Neuronal stem cell (in vitro differentiated cells): ENCODE data around the gene PPM1N.

Experiments used
- DNase-seq: peaks from one replicate; pipeline ENCODE4 v3.0.0-alpha.2; 2013; ENCODE audit warnings: low spot score
- H2AFZ ChIP-seq: one replicate; pipeline ENCODE4 v1.6.1; 2013; ENCODE audit warnings: mild to moderate bottlenecking, low read length, inconsistent platforms
- H2AK5ac ChIP-seq: 2 replicates; pipeline ENCODE4 v1.6.1; 2013; ENCODE audit warnings: low read depth, mild to moderate bottlenecking, inconsistent platforms, low read length, moderate library complexity, mixed read lengths
- H2BK120ac ChIP-seq: 2 replicates; pipeline ENCODE4 v1.6.1; 2013; ENCODE audit warnings: low read depth, mild to moderate bottlenecking, inconsistent platforms, low read length, moderate library complexity, mixed read lengths
- H2BK12ac ChIP-seq: one replicate; pipeline ENCODE4 v1.6.1; 2013; ENCODE audit warnings: low read length, inconsistent platforms
- H2BK15ac ChIP-seq: 2 replicates; pipeline ENCODE4 v1.6.1; 2013; ENCODE audit warnings: mild to moderate bottlenecking, low read length, inconsistent platforms, mixed read lengths
- H2BK5ac ChIP-seq: one replicate; pipeline ENCODE4 v1.6.1; 2013; ENCODE audit warnings: inconsistent platforms, mild to moderate bottlenecking, low read length, moderate library complexity
- H3K14ac ChIP-seq: one replicate; pipeline ENCODE4 v1.6.1; 2013; ENCODE audit warnings: low read length, inconsistent platforms
- H3K18ac ChIP-seq: 2 replicates; pipeline ENCODE4 v1.6.1; 2013; ENCODE audit warnings: low read length, inconsistent platforms
- H3K23ac ChIP-seq: 2 replicates; pipeline ENCODE4 v1.6.1; 2013; ENCODE audit warnings: low read depth, mild to moderate bottlenecking, mixed read lengths, low read length, inconsistent platforms; ENCODE audit not compliant: poor library complexity
- H3K27ac ChIP-seq: replicated peaks from 3 replicates; pipeline ENCODE4 v1.5.1; 2013; ENCODE audit warnings: low read length, inconsistent platforms
- H3K27me3 ChIP-seq, 3 experiments: 2 replicates each; pipeline ENCODE4 v1.6.1; 2013; ENCODE audit warnings: low read length in 3 of 3, mild to moderate bottlenecking in 2 of 3, inconsistent platforms in 1 of 3, low read depth in 1 of 3, mixed read lengths in 1 of 3, moderate library complexity in 1 of 3; ENCODE audit not compliant: control insufficient read depth in 3 of 3, insufficient read depth in 3 of 3
- H3K36me3 ChIP-seq, 2 donors: replicated peaks in 1 of 2; 2 replicates each; pipeline ENCODE4 v1.6.1; 2013; ENCODE audit warnings: low read length in 2 of 2; ENCODE audit not compliant: control insufficient read depth in 2 of 2, insufficient read depth in 2 of 2
- H3K4ac ChIP-seq: 2 replicates; pipeline ENCODE4 v1.6.1; 2013; ENCODE audit warnings: inconsistent platforms, mild to moderate bottlenecking, low read length, moderate library complexity
- H3K4me1 ChIP-seq, 2 donors: 1 replicate in 1 of 2; 2 replicates in 1 of 2; pipeline ENCODE4 v1.6.1; 2013; ENCODE audit warnings: low read length in 2 of 2, low read depth in 1 of 2; ENCODE audit not compliant: control insufficient read depth in 2 of 2, insufficient read depth in 1 of 2
- H3K4me2 ChIP-seq: one replicate; pipeline ENCODE4 v1.6.1; 2013; ENCODE audit warnings: mild to moderate bottlenecking, low read length, inconsistent platforms; ENCODE audit not compliant: insufficient read depth, poor library complexity, severe bottlenecking
- H3K4me3 ChIP-seq, 2 donors: 2 replicates each; pipeline ENCODE4 v1.5.1; 2013; ENCODE audit warnings: low read length in 2 of 2, mild to moderate bottlenecking in 2 of 2, inconsistent platforms in 1 of 2, moderate library complexity in 1 of 2
- H3K79me1 ChIP-seq: one replicate; pipeline ENCODE4 v1.6.1; 2013; ENCODE audit warnings: low read depth, mild to moderate bottlenecking, inconsistent platforms, low read length, moderate library complexity
- H3K9ac ChIP-seq: one replicate; pipeline ENCODE4 v1.6.1; 2013; ENCODE audit warnings: mild to moderate bottlenecking, low read depth, low read length, inconsistent platforms; ENCODE audit not compliant: poor library complexity
- H3K9me3 ChIP-seq, 2 donors: replicated peaks in 1 of 2; 2 replicates each; pipeline versions ENCODE3 to v1.6.1; 2013; ENCODE audit warnings: low read length in 2 of 2, mild to moderate bottlenecking in 2 of 2, inconsistent platforms in 1 of 2, low read depth in 1 of 2, mixed read lengths in 1 of 2, moderate library complexity in 1 of 2; ENCODE audit not compliant: control insufficient read depth in 2 of 2, insufficient read depth in 1 of 2
- H4K8ac ChIP-seq: one replicate; pipeline ENCODE4 v1.6.1; 2013; ENCODE audit warnings: low read depth, mild to moderate bottlenecking, inconsistent platforms, low read length, moderate library complexity
- H4K91ac ChIP-seq: one replicate; pipeline ENCODE4 v1.6.1; 2013; ENCODE audit warnings: low read length, low read depth, mild to moderate bottlenecking, inconsistent platforms; ENCODE audit not compliant: poor library complexity
- WGBS, 2 donors: extraction: QIAGEN DNeasy Blood & Tissue Kit; methylation state at CpG; one replicate each; pipeline ENCODE4 v1.1.7; 2013; ENCODE audit warnings: missing lambda C conversion rate in 2 of 2, mixed read lengths in 1 of 2; ENCODE audit not compliant: insufficient read length in 2 of 2, insufficient replicate concordance in 1 of 2; ENCODE audit errors: extremely low coverage in 2 of 2; 5-methylcytosine and 5-hydroxymethylcytosine counted together

The PPM1N gene

DNA sequence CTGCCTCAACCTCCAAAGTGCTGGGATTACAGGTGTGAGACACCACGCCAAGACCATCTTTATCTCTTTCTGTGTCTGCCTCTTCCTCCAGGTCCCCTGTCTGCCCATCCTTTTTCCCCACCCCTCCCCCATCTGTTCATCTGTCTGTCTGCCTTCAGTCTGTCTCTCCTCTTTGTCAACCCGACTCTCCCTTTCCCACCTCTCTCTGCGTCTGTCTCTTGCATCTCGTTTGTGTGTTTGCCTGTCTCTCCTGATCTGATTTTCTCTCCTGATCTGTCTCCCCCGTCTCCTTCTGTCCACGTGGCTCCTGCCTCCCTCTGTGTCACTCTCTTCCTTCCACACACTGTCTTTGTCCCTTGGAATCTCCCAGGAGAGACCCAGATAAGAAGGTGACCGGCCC, 19.0 kb downstream of the PPM1N start:
- Histone ChIP-seq H3K9ac (no peak overlapping the region), H2AK5ac (no peak overlapping the region), H2BK12ac (no peak overlapping the region), H3K27me3 (no peaks in the 10 kb centered on the region), H3K18ac (no peak overlapping the region), H4K91ac (no peak overlapping the region), H3K4me1 (peaks cover 0 to 1% of the 10 kb centered on the region in 2 donors), H3K14ac (no peak overlapping the region), H2BK5ac (no peak overlapping the region), H3K27ac (no peak overlapping the region), H3K4ac (no peak overlapping the region), H3K23ac (no peak overlapping the region), H3K4me3 (no peak overlapping the region), H2BK120ac (no peak overlapping the region), H3K4me2 (no peak overlapping the region), H4K8ac (no peak overlapping the region), H2BK15ac (no peak overlapping the region), H3K9me3 (no peaks in the 10 kb centered on the region), H3K79me1 (peaks cover 8% of the 10 kb centered on the region), H3K36me3 (peaks cover 18 to 22% of the 10 kb centered on the region in 2 donors), H2AFZ (no peak overlapping the region)
- no CpG with 5 or more reads among the region's 7 CpGs for WGBS, 2 donors
- no peak for DNase-seq

DNA sequence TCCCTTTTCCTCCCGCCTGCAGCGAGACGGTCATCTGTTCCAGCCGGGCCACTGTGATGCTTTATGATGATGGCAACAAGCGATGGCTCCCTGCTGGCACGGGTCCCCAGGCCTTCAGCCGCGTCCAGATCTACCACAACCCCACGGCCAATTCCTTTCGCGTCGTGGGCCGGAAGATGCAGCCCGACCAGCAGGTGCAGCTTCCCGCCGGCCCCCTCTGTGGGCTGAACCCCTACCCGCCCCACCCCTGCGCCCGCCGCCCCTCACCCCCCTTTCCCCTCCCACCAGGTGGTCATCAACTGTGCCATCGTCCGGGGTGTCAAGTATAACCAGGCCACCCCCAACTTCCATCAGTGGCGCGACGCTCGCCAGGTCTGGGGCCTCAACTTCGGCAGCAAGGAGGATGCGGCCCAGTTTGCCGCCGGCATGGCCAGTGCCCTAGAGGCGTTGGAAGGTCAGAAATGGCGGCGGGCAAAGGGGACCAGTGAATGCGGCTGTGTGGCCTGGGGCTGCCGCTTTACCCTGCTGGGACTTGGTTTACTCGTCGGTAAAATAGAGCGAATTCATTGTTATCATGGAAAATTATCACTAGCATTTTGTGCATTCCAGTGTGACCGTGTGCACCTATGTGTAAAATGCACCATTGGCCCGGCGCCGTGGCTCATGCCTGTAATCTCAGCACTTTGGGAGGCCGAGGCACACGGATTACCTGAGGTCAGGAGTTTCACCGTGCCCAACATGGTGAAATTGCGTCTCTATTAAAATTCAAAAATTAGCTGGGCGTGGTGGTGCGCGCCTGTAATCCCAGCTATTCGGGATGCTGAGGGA, 19.6 kb downstream of the PPM1N start:
- Histone ChIP-seq H3K27ac (no peak overlapping the region), H3K9me3 (no peaks in the 10 kb centered on the region), H3K4ac (no peak overlapping the region)

DNA sequence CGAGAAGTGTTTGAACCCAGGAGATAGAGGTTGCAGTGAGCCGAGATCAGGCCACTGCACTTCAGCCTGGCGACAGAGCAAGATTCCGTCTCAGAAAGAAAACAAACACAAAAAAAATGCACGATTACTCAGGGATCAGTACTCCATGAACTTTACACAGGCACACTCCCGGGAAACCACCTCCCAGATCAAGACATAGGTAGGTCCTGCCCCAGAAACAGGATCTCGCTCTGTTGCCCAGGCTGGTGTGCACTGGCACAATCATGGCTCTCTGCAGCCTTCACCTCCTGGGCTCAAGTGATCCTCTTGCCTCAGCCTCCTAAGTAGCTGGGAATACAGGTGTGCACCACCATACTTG, 20.2 kb downstream of the PPM1N start:
- DNase-seq = no peak
- H3K36me3 ChIP-seq = peaks cover 19 to 27% of the 10 kb centered on the region in 2 donors
- H2BK120ac ChIP-seq = no peak overlapping the region
- no peak overlapping the region for H3K4me3 ChIP-seq
- no peaks in the 10 kb centered on the region for H3K9me3 ChIP-seq
- no peak overlapping the region for H3K18ac ChIP-seq
- H3K79me1 ChIP-seq = peaks cover 8% of the 10 kb centered on the region
- H3K27me3 ChIP-seq = no peaks in the 10 kb centered on the region
- H3K27ac ChIP-seq = no peak overlapping the region
- H3K23ac ChIP-seq = no peak overlapping the region
- H2AFZ ChIP-seq = no peak overlapping the region
- H2BK5ac ChIP-seq = no peak overlapping the region
- peaks cover 0 to 1% of the 10 kb centered on the region in 2 donors for H3K4me1 ChIP-seq
- no peak overlapping the region for H3K4ac ChIP-seq
- no peak overlapping the region for H4K8ac ChIP-seq
- WGBS, 2 donors = no CpG with 5 or more reads among the region's 7 CpGs
- H2BK15ac ChIP-seq = no peak overlapping the region
- no peak overlapping the region for H2AK5ac ChIP-seq
- H3K4me2 ChIP-seq = no peak overlapping the region
- no peak overlapping the region for H2BK12ac ChIP-seq
- H4K91ac ChIP-seq = no peak overlapping the region
- no peak overlapping the region for H3K9ac ChIP-seq
- H3K14ac ChIP-seq = no peak overlapping the region

More for the DNA sequence above, 19.6 kb downstream of the PPM1N start:
- H2BK15ac ChIP-seq = no peak overlapping the region
- peaks cover 18 to 27% of the 10 kb centered on the region in 2 donors for H3K36me3 ChIP-seq
- DNase-seq = no peak
- no peaks in the 10 kb centered on the region for H3K27me3 ChIP-seq
- no peak overlapping the region for H2BK5ac ChIP-seq
- H3K4me2 ChIP-seq = no peak overlapping the region
- H4K91ac ChIP-seq = no peak overlapping the region
- H2AFZ ChIP-seq = no peak overlapping the region
- no CpG with 5 or more reads among the region's 50 CpGs for WGBS, 2 donors
- no peak overlapping the region for H2AK5ac ChIP-seq
- no peak overlapping the region for H3K9ac ChIP-seq
- H3K18ac ChIP-seq = no peak overlapping the region
- H3K4me1 ChIP-seq = peaks cover 0 to 1% of the 10 kb centered on the region in 2 donors
- H2BK120ac ChIP-seq = no peak overlapping the region
- H3K14ac ChIP-seq = no peak overlapping the region
- H2BK12ac ChIP-seq = no peak overlapping the region
- H3K79me1 ChIP-seq = peaks cover 8% of the 10 kb centered on the region
- no peak overlapping the region for H4K8ac ChIP-seq
- no peak overlapping the region for H3K4me3 ChIP-seq
- no peak overlapping the region for H3K23ac ChIP-seq

DNA sequence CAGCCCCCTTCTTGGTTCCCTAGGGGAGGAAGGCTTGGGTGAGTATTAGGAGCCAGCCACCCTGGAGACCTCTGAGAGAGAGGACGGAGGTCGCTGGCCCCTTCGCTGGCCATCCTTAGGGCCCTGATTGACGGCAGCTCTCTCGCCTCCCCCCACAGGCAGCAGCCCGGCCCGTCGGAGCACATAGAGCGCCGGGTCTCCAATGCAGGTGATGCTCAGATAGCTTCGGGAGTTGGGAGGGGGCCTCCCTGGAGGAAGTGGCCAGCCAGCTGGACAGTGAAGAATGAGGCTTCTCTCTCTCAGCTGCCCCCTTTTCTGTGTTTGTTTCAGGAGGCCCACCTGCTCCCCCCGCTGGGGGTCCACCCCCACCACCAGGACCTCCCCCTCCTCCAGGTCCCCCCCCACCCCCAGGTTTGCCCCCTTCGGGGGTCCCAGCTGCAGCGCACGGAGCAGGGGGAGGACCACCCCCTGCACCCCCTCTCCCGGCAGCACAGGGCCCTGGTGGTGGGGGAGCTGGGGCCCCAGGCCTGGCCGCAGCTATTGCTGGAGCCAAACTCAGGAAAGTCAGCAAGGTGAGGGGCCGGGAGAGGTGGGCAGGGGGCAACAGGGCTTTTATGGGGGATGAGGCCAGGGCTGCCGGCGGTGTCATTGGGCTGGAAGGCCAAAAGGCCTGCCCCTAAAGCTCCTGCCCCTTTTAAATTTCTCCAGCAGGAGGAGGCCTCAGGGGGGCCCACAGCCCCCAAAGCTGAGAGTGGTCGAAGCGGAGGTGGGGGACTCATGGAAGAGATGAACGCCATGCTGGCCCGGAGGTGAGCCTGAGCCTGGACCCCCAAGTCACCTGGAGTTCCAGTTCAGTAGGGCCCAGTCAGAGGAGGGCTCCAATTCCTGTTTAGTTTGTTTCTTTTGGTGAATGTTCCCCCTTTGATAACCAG, 24.0 kb downstream of the PPM1N start:
- Histone ChIP-seq H3K4ac (no peak overlapping the region), H3K36me3 (peaks cover 28 to 52% of the 10 kb centered on the region in 2 donors), H3K4me3 (no peak overlapping the region), H3K23ac (no peak overlapping the region), H3K79me1 (no peaks in the 10 kb centered on the region), H3K14ac (no peak overlapping the region), H4K8ac (no peak overlapping the region), H3K4me1 (peaks cover 0 to under 1% of the 10 kb centered on the region in 2 donors), H3K4me2 (no peak overlapping the region), H2BK120ac (no peak overlapping the region), H3K9me3 (no peaks in the 10 kb centered on the region), H2BK12ac (no peak overlapping the region), H4K91ac (no peak overlapping the region), H2AFZ (no peak overlapping the region), H2BK15ac (no peak overlapping the region), H2AK5ac (no peak overlapping the region), H3K9ac (no peak overlapping the region), H2BK5ac (no peak overlapping the region), H3K27ac (no peak overlapping the region), H3K27me3 (no peaks in the 10 kb centered on the region), H3K18ac (no peak overlapping the region)
- DNase-seq = no peak
- no CpG with 5 or more reads among the region's 24 CpGs for WGBS, 2 donors
